GM23338 (cell line): ENCODE measurements around the gene REL.

Source experiments
- CREB1 ChIP-seq: fragments of 250-450 bp; sonication (Bioruptor Pico); IDR thresholded peaks from 2 replicates; pipeline ENCODE4 v1.5.0; 2020; ENCODE audit warnings: low read depth, mild to moderate bottlenecking, moderate library complexity
- ETS1 ChIP-seq: IDR thresholded peaks from 2 replicates; pipeline ENCODE4 v1.6.1; 2016; ENCODE audit warnings: antibody characterized with exemption
- EZH2 ChIP-seq: fragments of 200-600 bp; sonication (generic); IDR thresholded peaks from one replicate; pipeline ENCODE4 v1.8.0; 2017; ENCODE audit warnings: antibody characterized with exemption, mild to moderate bottlenecking, low read depth; ENCODE audit not compliant: unreplicated experiment
- EZH2phosphoT487 ChIP-seq: fragments of 200-600 bp; sonication (generic); IDR thresholded peaks from one replicate; pipeline ENCODE4 v1.8.1; 2018; ENCODE audit warnings: antibody characterized with exemption; ENCODE audit not compliant: unreplicated experiment
- JUNB ChIP-seq: IDR thresholded peaks from one replicate; pipeline ENCODE4 v1.6.1; 2016; ENCODE audit warnings: antibody characterized with exemption; ENCODE audit not compliant: unreplicated experiment
- NANOG ChIP-seq: IDR thresholded peaks from 2 replicates; pipeline ENCODE4 v1.6.1; 2016; ENCODE audit warnings: antibody characterized with exemption, borderline replicate concordance
- POLR2AphosphoS5 ChIP-seq: IDR thresholded peaks from 2 replicates; pipeline ENCODE4 v1.6.1; 2016; ENCODE audit warnings: antibody characterized with exemption, low read depth
- REST ChIP-seq: IDR thresholded peaks from one replicate; pipeline ENCODE4 v1.6.1; 2018; ENCODE audit warnings: antibody characterized with exemption; ENCODE audit not compliant: unreplicated experiment
- ZNF114 ChIP-seq: fragments of 250-450 bp; sonication (Bioruptor Pico); IDR thresholded peaks from 2 replicates; pipeline ENCODE4 v1.5.0; 2020; ENCODE audit warnings: mild to moderate bottlenecking, moderate library complexity
- ZNF331 ChIP-seq: fragments of 250-450 bp; sonication (Bioruptor Pico); IDR thresholded peaks from 2 replicates; pipeline ENCODE4 v1.5.0; 2020; ENCODE audit warnings: low read depth, mild to moderate bottlenecking, moderate library complexity
- TF ChIP-seq, protein P1 (sequence below), 2 experiments: fragments of 200-600 bp in 1 of 2; sonication (generic) in 1 of 2; conservative IDR thresholded peaks; 2 replicates each; pipeline versions ENCODE4 v1.5.1 to v1.6.1; 2016 to 2017; ENCODE audit warnings: antibody characterized with exemption in 2 of 2, low read depth in 2 of 2, mild to moderate bottlenecking in 2 of 2, moderate library complexity in 1 of 2

- no peak for TF ChIP-seq ZNF114 (CRISPR knock-in tag)
- TF ChIP-seq, protein P1, sequence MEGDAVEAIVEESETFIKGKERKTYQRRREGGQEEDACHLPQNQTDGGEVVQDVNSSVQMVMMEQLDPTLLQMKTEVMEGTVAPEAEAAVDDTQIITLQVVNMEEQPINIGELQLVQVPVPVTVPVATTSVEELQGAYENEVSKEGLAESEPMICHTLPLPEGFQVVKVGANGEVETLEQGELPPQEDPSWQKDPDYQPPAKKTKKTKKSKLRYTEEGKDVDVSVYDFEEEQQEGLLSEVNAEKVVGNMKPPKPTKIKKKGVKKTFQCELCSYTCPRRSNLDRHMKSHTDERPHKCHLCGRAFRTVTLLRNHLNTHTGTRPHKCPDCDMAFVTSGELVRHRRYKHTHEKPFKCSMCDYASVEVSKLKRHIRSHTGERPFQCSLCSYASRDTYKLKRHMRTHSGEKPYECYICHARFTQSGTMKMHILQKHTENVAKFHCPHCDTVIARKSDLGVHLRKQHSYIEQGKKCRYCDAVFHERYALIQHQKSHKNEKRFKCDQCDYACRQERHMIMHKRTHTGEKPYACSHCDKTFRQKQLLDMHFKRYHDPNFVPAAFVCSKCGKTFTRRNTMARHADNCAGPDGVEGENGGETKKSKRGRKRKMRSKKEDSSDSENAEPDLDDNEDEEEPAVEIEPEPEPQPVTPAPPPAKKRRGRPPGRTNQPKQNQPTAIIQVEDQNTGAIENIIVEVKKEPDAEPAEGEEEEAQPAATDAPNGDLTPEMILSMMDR (conservative IDR thresholded peaks at IDR 0.05; ENCODE audit: low read depth in 2 of 2) = no peak
- no peak for TF ChIP-seq CREB1 (CRISPR knock-in tag)
- no peak for TF ChIP-seq EZH2
- TF ChIP-seq EZH2phosphoT487 = no peak
- no peak for TF ChIP-seq ZNF331 (CRISPR knock-in tag)
- TF ChIP-seq POLR2AphosphoS5 = no peak
- no peak for TF ChIP-seq REST
- no peak for TF ChIP-seq NANOG
- no peak for TF ChIP-seq JUNB
- TF ChIP-seq ETS1 = no peak
Observed at GRCh38 chr2:60886991-60887390, 5.6 kb downstream of the REL start.
